ENCODE measurements around the gene DUOXA1. TPM values are rescaled to one million over a fixed set of nuclear protein-coding genes. Genes with fewer than 3 reads are reported as not detected.

The DUOXA1 gene
- total and polyA plus RNA-seq, 2 experiments from 2014 or later = not detected

- peaks cover 23% of the 10 kb centered on the region for H3K4me1 Mint-ChIP-seq
- DNase-seq (ENCODE audit: low spot score) (peak; percentile 35), ATAC-seq (peak; percentile 3)
- TF ChIP-seq JUNB (IDR thresholded peaks at IDR 0.05; ENCODE audit: unreplicated experiment) (no peak), EZH2 (IDR thresholded peaks at IDR 0.05; ENCODE audit: low read depth, unreplicated experiment) (peak; percentile 100)
- H3K4me3 ChIP-seq = peak overlapping the region; percentile 58
- H3F3A ChIP-seq (replicated peaks; ENCODE audit: low read depth) = no peaks in the 10 kb centered on the region
- H3K9me3 Mint-ChIP-seq = peaks cover 7% of the 10 kb centered on the region
- no peak overlapping the region for H3K27ac ChIP-seq (ENCODE audit: low read depth)
- peak overlapping the region; percentile 58 for H3K4me3 Mint-ChIP-seq
- peaks cover 89% of the 10 kb centered on the region for H3K27me3 ChIP-seq (ENCODE audit: insufficient read depth)
- H3K79me2 ChIP-seq (replicated peaks; ENCODE audit: insufficient read depth) = no peaks in the 10 kb centered on the region
- no peaks in the 10 kb centered on the region; the same call in 2 of the 3 replicates for H3K36me3 Mint-ChIP-seq (ENCODE audit: low read depth)
- H3K9me2 ChIP-seq (ENCODE audit: insufficient read depth) = no peaks in the 10 kb centered on the region
- peaks cover 34% of the 10 kb centered on the region for H3K4me1 ChIP-seq (ENCODE audit: insufficient read depth)
- peaks cover 4% of the 10 kb centered on the region; the same call in 1 of the 2 replicates for H4K20me1 ChIP-seq (replicated peaks; ENCODE audit: insufficient read depth)
- H3K27ac Mint-ChIP-seq = no peak overlapping the region
- peak overlapping the region; percentile 88 for H3K4me2 ChIP-seq
- peaks cover 76% of the 10 kb centered on the region for H3K27me3 Mint-ChIP-seq (ENCODE audit: insufficient read depth, low read depth, poor library complexity)
- H3K36me3 ChIP-seq (ENCODE audit: insufficient read depth) = no peaks in the 10 kb centered on the region
- peak overlapping the region; percentile 93 for H2AFZ ChIP-seq
These were observed 17.5 kb downstream of the DUOXA1 start for GRCh38 chr15:45112143-45112590.

- H3K4me3 Mint-ChIP-seq = peak overlapping the region; percentile 58
These were observed 18.1 kb downstream of the DUOXA1 start for GRCh38 chr15:45111390-45112142.

More at GRCh38 chr15:45111390-45112142, 18.1 kb downstream of the DUOXA1 start:
- peak; percentile 14 for ATAC-seq
- H3K27me3 ChIP-seq (ENCODE audit: insufficient read depth) = peaks cover 83% of the 10 kb centered on the region
- no peaks in the 10 kb centered on the region for H3K36me3 ChIP-seq (ENCODE audit: insufficient read depth)
- H3K4me2 ChIP-seq = peak overlapping the region; percentile 88
- peaks cover 4% of the 10 kb centered on the region; the same call in 1 of the 2 replicates for H4K20me1 ChIP-seq (replicated peaks; ENCODE audit: insufficient read depth)
- DNase-seq (ENCODE audit: low spot score) = peak; percentile 49
- peaks cover 34% of the 10 kb centered on the region for H3K4me1 ChIP-seq (ENCODE audit: insufficient read depth)
- no peak overlapping the region for H3K27ac ChIP-seq (ENCODE audit: low read depth)
- no peaks in the 10 kb centered on the region for H3K79me2 ChIP-seq (replicated peaks; ENCODE audit: insufficient read depth)
- no peaks in the 10 kb centered on the region for H3F3A ChIP-seq (replicated peaks; ENCODE audit: low read depth)
- Mint-ChIP-seq H3K27ac (no peak overlapping the region), H3K36me3 (ENCODE audit: low read depth) (no peaks in the 10 kb centered on the region; the same call in 2 of the 3 replicates), H3K27me3 (ENCODE audit: insufficient read depth, low read depth, poor library complexity) (peaks cover 70% of the 10 kb centered on the region), H3K9me3 (peaks cover 7% of the 10 kb centered on the region), H3K4me1 (peaks cover 23% of the 10 kb centered on the region)
- H2AFZ ChIP-seq = 0 out of 2 replicates have a peak overlapping the region, but pooled peaks have one; percentile 93
- TF ChIP-seq EZH2phosphoT487 (IDR thresholded peaks at IDR 0.05; ENCODE audit: unreplicated experiment) (peak; percentile 84), CTCF (conservative IDR thresholded peaks at IDR 0.05; ENCODE audit: low read depth in 2 of 2) (peak in 1 of 2 experiments; percentile 23; a peak in 1 of 4 replicates), POLR2AphosphoS5 (IDR thresholded peaks at IDR 0.05; ENCODE audit: low read depth) (no peak)
- H3K9me2 ChIP-seq (ENCODE audit: insufficient read depth) = no peaks in the 10 kb centered on the region
- H3K4me3 ChIP-seq = peak overlapping the region; percentile 58
